HG03196 (cell line): ENCODE results near the gene IPPK.

Experiments
- ATAC-seq: cut with Tn5 transposase; IDR thresholded peaks from one replicate; pipeline ENCODE4 v1.9.1; 2021; ENCODE audit not compliant: unreplicated experiment

IPPK gene

DNA sequence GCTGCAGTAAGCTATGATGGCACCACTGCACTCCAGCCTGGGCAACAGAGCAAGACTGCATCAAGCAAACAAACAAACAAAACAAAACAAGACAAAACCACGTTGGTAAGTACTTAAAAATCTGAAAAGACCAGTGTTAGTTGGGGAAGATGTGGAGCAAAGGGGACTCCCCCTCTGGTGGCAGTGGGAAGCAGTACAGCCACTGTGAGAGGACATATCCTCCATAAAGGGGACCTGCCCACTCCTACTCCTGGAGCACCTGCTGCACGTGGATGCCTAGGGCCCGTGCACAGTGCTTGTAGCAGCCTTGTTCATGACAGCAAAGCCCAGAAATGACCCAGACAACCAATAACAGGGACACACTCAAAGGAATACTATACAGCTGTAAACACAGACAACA is 17.0 kb upstream of the IPPK start:
- no peak for ATAC-seq

DNA sequence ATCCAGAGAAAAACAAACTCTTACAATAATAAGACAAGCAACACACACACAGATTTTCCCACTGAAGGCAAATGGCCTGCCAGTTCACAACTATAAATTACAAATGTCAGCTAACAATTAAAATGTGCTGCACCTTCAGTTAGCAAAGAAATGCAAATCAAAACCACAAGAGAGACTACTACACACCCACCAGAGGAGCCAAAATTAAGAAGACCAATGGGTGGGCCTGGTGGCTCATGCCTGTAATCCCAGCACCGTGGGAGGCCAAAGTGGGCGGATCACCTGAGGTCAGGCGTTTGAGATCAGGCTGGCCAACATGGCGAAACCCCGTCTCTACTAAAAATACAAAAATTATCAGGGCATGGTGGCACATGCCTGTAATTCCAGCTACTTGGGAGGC is 15.1 kb upstream of the IPPK start:
- ATAC-seq: no peak

- no peak for ATAC-seq
These were observed 12.3 kb upstream of the IPPK start for GRCh38 chr9:92682269-92682668.

- ATAC-seq: no peak
These were observed 10.5 kb upstream of the IPPK start for GRCh38 chr9:92680166-92681119.

DNA sequence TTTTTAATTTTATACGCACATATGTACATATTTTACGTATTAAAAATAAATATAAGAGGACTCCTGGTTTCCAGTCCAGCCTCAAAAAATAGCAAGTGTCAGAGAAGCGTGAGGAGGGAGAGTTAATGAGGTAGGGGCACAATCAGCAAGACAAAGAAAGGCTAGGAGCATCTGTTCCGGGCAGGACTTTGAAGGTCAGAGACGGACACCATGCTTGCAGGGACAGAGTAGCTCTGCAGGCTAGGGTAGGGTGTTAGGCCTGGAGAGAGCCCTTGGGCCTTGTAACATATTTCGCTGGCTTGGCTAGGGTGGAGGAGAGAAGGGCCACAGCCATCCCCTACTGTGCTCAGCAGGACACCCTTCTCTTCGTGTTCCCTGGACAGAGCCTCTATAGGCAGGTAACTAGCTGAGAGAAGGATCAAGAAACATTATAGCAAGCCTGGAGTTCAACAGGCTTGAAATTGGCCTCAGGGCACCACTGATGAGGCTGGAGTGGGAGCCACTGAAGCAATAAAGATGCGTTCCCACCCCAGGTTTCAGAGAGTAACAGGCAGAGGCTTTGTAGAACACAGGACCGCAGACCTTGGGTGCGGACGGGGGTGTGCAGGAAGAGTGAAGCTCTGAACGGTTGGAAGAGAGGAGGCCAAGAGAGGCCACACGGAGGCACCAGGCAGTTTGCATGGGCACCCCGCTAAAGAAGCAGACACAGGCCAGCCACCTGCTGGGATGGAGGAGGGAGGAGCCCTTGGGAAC is 9.7 kb upstream of the IPPK start:
- ATAC-seq: no peak

- no peak for ATAC-seq
These were observed 1.4 kb upstream of the IPPK start for GRCh38 chr9:92671323-92671722.

GRCh38 chr9:92669527-92669889 is 423 bp downstream of the IPPK start:
- peak; percentile 18 for ATAC-seq

DNA sequence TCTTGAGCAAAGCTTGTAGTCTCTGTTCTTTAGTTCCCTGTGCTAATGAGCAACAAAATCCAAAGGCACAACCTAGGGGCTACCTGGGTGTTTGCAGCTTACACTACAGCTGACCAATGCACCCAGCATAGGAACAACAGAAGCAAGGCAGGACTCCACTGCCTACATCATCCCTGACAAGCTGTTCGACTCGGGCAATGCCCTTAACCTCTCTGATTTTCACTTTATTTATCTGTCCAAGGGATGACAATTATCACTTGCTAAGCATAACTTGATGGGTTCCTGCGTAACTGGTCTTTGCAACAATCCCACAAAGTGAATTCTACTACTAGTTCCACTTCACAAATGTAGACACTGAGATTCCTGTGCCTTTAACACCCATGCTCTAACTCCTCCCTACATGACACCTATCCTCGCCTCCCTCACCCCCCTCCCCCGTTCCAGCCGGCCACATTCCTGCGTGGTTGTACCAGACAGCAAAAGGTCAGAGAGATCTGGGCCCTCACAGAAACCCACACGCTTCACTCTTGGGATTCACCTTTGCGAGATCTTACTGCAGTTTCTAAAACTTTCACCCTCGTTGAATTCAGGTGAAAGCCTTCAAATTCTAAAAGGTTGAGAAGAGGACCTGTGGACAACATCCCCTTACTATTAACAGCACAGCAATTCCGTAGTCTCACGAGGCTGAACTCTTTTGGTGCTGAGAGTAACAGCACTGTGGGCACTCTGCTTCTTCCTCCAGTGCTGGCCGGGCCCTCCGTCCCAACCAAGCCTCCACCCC is 995 bp downstream of the IPPK start:
- ATAC-seq: no peak

GRCh38 chr9:92666912-92667532 is 2.9 kb downstream of the IPPK start:
- ATAC-seq: no peak

DNA sequence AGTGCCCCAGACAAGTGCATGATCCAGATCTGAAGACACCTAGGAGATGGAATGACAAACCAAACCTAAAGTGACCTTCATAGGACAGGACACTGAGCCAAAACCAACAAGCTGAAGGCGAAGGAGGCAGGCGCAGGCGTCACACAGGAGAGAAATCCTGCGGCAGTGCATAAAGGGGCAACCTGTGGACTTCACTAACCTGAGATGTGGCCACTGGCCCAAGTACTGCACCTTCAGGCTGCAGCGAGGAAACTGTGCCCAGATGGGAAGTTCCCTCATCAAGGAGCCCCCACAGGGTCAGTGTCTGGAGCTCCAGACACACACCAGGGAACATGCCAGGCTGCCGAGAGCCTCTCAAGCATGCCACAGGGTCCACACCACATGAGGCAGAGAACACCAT is 3.7 kb downstream of the IPPK start:
- no peak for ATAC-seq

- ATAC-seq: no peak
These were observed 4.1 kb downstream of the IPPK start for GRCh38 chr9:92665836-92666235.

- no peak for ATAC-seq
These were observed 5.4 kb downstream of the IPPK start for GRCh38 chr9:92664394-92665152.

- ATAC-seq: no peak
These were observed 6.0 kb downstream of the IPPK start for GRCh38 chr9:92663951-92664350.

GRCh38 chr9:92663126-92663525 is 6.8 kb downstream of the IPPK start:
- no peak for ATAC-seq

GRCh38 chr9:92661743-92662142 is 8.2 kb downstream of the IPPK start:
- no peak for ATAC-seq

DNA sequence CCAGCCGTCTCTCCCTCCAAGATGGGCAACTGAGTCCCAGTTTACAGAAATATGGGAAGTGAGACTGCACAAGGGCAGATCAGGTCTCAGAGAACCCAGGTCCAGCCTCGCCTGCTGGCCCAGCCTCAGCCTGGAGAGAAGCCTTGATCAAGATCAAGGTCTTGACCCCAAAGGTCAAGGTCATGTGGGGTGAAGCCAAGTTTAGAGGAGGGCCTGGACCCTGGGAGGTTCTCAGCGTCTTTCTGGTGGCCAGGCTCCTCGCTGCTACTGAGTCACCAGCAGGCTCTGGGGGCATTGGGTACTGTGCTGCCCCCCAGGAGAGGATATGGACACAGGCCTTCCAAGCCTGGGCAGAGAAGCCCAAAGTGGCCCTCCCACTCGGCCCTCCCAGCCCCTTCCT is 8.8 kb downstream of the IPPK start:
- no peak for ATAC-seq

DNA sequence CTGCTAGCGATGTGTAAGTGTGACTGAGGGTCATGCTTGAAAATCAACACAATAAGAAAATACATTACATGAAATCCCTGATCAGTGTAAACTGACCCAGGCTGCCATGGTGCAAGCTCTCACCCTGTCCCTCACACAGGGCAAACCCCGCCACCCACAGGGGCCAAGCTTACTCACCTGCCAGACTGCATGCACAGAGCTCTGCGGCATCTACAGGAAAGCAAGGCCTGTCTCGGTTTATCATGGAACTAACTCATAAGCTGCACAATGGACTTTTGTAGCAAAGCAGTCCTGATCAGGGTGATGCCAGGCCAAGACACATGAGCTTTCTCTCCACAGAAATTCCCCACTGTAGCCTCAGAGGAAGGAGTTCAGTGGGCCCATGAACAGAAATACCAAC is 9.7 kb downstream of the IPPK start:
- ATAC-seq: no peak

DNA sequence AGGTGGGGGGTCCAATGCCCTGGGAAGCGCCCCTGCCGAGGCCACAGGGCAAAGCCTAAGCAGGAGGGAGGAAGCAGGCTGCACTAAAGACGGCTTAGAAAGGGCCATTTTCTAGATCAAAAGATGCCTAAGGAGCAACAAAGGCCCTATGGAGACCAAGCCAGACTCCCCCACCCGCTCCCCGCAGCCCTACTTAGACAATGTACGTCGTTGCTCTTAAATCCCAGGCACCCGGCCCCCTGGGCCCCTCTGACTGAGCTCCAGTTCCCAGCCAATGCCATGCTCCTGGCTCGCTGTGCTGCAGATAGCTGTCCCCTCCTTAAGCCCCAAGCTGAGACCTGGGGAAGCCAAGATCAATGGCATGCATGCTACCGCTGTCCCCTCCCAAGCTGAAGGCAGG is 10.3 kb downstream of the IPPK start:
- no peak for ATAC-seq

GRCh38 chr9:92658611-92659010 is 11.3 kb downstream of the IPPK start:
- no peak for ATAC-seq

DNA sequence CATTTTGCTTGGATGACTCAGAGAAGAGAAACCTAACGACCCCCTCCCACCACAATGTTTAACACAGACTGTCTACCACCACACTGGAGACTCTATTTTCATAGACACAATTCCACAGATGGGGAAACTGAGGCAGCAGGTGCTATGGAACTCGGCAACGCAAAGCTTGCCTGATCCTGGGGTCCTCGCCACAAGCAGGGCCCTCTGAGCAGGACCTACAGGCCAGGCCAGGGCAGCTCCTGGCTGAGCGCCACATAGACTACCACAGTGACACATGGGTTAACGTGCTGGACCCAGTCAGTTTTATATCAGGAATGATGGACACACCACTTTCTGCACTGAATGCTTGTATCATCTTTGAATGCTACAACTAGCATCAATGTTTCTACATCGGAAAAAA is 11.8 kb downstream of the IPPK start:
- no peak for ATAC-seq
